Astrocyte of the hippocampus (primary cell): ENCODE data around the gene PIK3CA.
"Not testable (repeated sequence)": the region's sequence is repeated elsewhere in the genome, so short reads cannot be mapped to it uniquely, and the experiment has no call there.

Experiments used
- DNase-seq: peaks from one replicate; pipeline ENCODE4 v3.0.0; 2011; ENCODE audit warnings: low read depth, low spot score

The PIK3CA gene

DNA sequence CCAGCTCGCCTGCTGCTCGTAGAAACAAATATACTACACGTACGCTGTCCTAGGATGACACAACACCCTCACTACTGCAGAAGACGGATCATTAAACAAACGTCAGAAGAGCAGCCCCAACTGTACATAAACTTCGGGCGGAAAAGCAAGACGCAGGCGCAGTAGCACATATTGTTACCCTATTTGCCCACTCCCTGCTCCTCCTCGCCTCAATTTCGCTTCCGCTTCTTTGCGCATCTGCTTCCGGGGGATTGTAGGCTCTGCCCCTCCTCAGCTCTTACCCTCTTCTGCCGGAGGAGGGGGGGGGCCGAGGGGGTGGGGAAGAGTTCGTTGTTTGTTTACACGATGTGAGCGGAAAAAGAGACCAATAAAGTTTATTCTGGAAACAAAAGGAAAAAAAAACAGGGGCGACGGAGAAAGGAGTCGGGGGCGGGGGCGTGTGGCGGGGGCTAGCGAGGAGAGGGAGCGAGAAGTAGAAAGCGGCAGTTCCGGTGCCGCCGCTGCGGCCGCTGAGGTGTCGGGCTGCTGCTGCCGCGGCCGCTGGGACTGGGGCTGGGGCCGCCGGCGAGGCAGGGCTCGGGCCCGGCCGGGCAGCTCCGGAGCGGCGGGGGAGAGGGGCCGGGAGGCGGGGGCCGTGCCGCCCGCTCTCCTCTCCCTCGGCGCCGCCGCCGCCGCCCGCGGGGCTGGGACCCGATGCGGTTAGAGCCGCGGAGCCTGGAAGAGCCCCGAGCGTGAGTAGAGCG, at the start of gene PIK3CA:
TSS of gene PIK3CA (plus strand) at position 485 of the 743 bp plus-strand sequence. CDS start 50,469 bp downstream, outside the sequence.
- peak; percentile 98 for DNase-seq

DNA sequence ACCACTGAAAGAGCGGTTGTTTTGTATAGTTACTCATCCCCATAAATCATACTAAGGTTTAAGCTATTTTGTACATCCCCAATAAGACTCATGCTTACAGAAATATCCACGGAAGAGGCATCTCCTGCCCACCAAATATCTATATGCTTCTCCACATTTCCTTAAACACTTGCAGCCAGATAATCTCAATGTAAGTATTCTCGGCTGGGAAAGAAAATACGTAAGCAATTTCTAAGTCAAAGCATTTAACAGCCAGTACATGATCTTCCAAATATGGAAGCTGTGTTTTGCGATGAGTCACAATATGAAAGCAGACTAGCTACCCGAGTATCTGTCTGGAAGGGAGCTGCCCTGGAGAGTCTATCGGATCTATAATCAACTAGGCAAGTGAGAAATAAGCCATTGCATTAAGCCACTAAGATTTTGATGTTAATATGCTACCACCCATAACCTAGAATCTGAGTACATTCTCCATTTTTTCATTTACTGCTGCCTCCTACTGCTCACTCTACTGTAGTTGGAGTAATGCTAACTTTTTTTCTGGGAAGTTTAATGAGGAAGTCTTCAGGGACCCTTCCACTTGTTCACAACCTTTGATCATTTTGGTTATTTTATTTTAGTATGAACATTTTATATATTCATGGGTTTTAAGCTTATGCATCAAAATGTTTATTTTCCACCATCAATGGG, 49.6 kb upstream of the PIK3CA start:
- DNase-seq = peak; percentile 21

DNA sequence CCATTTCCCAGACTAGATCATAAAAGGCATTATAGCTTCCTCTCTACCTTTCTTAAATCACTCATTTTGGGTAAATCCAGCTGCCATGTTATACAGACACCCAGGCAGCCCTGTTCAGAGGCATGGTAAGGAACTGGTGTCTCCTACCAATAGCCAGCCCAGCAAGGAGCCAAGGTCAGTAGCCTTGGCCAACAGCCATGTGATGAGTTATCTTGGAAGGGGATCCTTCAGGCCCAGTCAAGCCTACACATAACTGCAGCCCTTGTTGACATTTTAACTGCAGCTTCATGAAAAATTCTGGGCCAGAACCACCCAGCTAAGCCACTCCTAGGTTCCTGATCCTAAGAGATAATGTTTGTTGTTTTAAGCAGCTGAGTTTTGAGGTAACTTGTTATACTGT, 47.5 kb upstream of the PIK3CA start:
- no peak for DNase-seq

GRCh38 chr3:179105881-179106280, 42.3 kb upstream of the PIK3CA start:
- no peak for DNase-seq

GRCh38 chr3:179107617-179108016, 40.5 kb upstream of the PIK3CA start:
- no peak for DNase-seq

DNA sequence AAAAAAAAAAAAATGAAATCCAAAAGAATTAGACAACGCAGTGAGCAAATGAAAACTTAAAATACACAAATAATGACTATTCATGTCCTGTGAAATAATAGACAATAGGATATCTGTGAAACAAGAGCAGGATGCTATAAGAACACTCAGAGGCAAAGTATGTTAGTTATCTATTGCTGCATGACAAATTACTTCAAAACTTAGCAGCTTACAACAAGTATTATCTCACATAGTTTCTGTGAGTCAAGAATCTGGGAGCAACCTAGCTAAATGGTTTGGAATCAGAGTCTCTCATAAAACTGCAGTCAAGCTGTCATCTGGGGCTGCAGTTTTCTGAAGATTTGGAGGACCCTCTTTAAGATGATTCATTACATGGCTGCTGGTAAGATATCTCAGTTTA, 40.1 kb upstream of the PIK3CA start:
- peak; percentile 28 for DNase-seq

DNA sequence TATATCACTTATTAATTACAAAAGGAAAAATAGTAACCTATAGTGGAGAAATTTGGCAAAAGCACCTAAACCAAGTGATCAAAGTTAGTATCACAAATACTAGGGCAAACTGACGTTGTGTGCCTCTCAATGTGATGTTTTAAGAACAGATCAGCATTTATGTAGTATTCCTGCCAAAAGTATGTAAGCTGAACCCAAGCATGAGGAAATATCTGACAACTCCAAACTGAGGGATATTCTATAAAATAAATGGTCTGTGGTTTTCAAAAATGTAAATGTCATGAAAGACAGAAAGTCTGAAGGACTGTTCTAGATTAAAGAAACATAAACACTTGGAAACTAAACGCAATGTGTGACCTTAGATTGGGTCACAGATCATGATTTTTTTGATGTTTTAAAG, 34.3 kb upstream of the PIK3CA start:
- no peak for DNase-seq

DNA sequence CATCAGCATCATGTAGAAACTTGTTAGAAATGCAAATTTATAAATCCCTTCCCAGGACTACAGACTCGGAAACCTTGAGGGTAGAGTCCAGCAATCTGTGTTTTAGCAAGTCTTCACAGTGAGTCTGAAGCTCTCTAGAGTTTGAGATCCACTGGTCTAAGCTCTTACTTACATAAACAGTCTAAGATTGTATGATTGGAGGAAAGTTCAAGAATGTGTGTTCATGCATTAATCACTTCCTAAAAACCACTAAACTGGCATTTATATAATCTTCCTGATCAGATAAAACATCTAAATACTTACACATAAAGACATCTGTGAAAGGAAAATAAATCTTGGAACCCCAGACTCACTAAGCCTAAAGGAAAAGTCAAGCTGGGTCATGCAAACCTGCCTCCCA, 32.7 kb upstream of the PIK3CA start:
- not testable (repeated sequence) for DNase-seq

DNA sequence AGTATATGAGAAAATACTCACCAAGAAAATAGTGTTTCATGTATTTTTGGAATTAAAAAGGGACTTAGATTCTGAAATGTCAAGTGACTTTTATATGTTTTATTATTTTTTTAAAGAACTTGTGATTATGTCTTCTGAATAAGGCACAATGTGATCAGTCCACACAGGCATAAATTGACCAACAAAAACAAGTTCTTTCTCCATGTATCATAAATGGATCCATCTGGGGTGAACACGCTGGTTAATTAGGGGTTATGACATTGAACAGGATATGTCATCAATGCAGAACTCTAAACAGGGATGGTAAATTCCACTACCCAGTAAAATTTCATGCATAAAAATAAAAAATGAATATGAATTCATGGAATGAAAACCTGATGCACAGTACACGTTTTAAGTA, 31.3 kb upstream of the PIK3CA start:
- no peak for DNase-seq

DNA sequence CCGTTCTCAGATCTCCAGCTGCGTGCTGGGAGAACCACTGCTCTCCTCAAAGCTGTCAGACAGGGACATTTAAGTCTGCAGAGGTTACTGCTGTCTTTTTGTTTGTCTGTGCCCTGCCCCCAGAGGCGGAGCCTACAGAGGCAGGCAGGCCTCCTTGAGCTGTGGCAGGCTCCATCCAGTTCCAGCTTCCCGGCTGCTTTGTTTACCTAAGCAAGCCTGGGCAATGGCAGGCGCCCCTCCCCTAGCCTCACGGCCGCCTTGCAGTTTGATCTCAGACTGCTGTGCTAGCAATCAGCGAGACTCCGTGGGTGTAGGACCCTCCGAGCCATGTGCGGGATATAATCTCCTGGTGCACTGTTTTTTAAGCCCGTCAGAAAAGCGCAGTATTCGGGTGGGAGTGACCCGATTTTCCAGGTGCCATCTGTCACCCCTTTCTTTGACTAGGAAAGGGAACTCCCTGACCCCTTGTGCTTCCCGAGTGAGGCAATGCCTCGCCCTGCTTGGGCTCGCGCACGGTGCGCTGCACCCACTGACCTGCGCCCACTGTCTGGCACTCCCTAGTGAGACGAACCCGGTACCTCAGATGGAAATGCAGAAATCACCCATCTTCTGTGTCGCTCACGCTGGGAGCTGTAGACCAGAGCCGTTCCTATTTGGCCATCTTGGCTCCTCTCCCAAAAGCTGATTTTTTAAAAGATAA, 15.8 kb upstream of the PIK3CA start:
- not testable (repeated sequence) for DNase-seq

DNA sequence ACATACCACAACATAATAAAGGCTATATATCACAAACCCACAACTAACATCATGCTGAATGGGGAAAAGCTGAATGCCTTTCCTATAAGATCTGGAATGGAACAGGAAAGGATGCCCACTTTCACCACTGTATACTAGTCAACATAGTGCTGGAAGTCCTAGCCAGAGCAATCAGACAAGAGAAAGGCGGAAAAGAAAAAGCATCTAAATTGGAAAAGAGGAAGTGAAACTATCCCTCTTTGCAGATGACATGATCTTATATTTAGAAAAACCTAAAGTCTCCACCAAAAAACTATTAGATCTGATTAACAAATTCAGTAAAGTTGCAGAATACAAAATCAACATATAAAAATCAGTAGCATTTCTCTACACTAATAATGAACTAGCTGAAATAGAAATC, 14.6 kb upstream of the PIK3CA start:
- DNase-seq = no peak

GRCh38 chr3:179136195-179136594, 12.0 kb upstream of the PIK3CA start:
- DNase-seq = no peak

- DNase-seq = no peak
Observed at GRCh38 chr3:179141890-179142289, 6.3 kb upstream of the PIK3CA start.

- DNase-seq = peak; percentile 81
Observed at GRCh38 chr3:179146911-179147513, 1.1 kb upstream of the PIK3CA start.

DNA sequence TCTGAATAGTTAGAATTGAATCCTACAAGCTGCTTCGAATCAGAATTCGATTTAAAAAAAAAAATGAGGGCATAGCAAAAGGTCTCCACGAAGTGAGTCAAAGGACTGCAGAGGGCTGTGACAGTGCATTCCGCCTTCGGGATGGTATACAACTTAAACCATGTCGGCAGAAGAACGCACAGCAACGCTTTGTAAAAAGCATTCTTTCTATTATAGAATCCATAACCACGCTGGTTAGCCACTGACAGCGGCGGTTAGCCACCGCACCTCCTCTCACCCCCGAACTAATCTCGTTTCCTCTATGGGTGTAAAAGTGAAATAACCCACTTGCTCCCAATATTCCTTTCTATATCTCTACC, 664 bp upstream of the PIK3CA start:
- DNase-seq = no peak

DNA sequence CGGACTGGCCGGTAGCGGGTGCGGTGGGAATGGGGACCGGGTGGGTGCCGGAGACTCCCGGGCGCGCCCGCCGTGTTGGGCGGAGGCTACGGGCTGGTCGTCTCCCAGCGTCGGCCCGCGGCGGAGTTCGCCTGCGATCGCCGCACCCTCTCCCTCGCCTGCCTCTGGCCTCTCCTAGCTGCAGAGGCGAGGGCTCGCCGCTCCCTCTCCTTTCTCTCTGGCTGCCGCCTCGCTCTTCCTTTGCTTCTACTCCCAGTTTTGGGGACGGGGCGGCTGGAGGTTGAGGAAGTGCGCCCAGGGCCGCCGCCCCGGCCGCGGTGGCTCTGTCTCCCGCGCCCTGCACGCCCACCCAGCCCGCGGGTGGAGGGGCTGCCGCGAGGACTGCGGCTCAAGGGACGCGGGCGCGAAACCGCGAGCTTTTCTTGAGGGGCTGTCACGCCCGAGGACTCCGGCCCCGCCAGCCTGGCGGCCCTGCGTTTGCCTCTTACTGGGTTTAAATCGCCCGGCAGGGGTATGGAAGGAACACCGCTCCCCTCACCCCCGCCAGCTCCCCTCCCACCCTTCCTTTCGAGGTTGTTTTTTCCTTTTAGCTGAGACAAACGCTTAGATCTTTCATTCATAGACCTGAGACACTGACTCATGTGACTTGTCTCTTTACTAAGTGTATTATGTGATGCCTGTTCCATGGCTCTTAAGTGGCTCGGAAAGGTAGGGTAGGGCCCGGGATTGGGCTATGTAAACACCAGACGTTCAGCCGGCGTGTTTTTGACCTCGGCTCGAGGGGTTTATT, 654 bp downstream of the PIK3CA start:
- peak; percentile 78 for DNase-seq

DNA sequence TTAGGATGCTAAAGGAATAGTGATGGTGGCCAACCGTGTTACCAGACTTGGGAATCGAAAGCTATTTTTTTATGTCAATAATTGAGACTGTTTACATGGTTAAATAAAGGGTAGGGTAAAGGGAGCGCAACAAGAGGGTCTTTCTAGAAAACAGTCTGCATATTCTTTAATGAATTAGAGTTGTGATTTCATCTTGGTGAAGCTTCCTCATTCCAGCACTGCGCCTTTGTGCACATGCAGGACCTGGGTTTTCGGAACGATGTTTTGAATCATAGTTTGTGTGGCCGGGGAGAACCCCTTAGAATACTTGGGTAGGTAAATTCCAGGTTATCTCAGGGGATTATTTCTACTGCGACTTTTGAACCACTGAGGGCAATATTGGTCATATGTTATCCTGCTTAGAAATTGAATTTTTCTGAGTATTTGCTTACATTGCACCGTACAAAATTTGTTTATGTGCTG, 1.3 kb downstream of the PIK3CA start:
- DNase-seq = peak; percentile 58

GRCh38 chr3:179149951-179150350, 1.8 kb downstream of the PIK3CA start:
- DNase-seq = peak; percentile 6

GRCh38 chr3:179150610-179151009, 2.5 kb downstream of the PIK3CA start:
- DNase-seq = no peak

- peak; percentile 2 for DNase-seq
Observed at GRCh38 chr3:179151474-179151873, 3.3 kb downstream of the PIK3CA start.

DNA sequence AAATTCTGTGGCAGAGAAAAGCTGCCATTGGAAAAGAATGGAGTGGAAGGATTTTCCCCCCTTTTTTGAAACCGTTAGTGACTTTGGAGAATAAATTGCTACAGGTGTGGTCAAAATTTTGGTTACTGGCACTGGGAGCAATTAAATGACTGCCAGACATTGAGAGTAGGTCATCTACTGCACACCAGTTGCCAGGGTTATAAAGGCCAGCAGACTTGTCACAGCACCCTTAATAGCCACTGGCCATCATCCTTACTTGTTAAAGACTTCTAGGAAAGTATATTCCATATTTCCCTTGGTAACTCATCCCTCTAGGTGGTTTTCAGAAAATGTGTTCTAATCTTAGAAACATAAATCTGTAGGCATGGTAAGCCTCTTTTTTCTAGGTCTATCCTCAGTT, 8.0 kb downstream of the PIK3CA start:
- DNase-seq = no peak
